ENCODE data around the gene MAPK14.

MAPK14 gene

DNA sequence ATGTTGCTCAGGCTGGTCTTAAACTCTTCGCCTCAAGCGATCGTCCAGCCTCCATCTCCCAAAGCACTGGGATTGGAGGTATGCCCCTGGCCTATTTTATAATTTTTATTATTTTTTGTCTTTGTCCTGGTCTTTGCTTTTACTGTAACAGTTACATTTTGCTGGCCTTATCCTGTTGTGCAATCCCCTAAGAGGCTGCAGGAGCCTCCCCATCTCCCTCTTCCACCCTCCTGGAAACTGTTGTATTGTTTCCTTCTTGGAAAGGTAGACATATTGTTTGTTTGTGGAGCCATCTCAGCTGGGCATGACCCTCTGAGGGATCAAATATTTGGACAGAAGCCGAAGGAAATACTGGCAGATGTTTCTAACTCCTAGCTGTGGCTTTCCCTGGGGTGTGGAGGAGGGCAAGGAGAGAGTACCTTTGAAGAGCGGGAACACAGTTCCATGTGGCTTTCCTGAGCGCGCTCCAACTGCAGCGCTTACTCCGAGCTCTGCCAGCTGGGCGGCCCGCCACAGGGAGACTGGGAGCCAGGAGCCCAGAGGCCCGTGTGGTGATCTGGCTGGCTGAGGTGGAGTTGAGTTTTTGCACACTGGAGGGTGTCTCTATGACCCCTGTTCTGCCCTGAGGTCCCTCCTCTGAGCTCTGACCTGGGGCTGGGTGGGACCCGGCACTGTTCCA, 107.6 kb downstream of the MAPK14 start:
- no peak for DNase-seq (ENCODE audit: low read depth, low spot score)

- no peak for DNase-seq (ENCODE audit: low read depth, low spot score)
Measured at GRCh38 chr6:36136034-36136433, 108.4 kb downstream of the MAPK14 start.

DNA sequence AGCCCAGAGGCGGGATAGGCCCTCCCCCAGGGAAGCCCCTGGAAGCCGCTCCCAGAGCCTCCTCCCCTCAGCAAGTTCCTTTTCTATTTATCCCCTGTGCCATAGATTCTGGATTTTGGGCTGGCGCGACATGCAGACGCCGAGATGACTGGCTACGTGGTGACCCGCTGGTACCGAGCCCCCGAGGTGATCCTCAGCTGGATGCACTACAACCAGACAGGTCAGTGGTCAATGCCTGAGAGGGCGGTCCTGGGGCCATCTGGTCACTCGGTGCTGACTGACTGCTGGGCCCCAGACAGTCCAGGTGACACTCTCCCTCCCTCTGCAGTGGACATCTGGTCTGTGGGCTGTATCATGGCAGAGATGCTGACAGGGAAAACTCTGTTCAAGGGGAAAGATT, 108.9 kb downstream of the MAPK14 start:
- no peak for DNase-seq (ENCODE audit: low read depth, low spot score)

DNA sequence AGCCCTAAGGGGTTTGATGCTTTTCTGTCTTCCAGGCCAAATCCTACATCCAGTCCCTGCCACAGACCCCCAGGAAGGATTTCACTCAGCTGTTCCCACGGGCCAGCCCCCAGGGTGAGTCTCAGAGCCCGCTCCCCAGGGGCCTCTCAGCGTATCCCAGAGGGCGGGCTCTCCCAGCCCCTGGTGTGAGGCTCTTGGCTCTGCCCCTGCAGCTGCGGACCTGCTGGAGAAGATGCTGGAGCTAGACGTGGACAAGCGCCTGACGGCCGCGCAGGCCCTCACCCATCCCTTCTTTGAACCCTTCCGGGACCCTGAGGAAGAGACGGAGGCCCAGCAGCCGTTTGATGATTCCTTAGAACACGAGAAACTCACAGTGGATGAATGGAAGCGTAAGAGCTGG, 111.1 kb downstream of the MAPK14 start:
- DNase-seq (ENCODE audit: low read depth, low spot score) = no peak

- DNase-seq (ENCODE audit: low read depth, low spot score) = peak; percentile 66
Measured at GRCh38 chr6:36139431-36139830, 111.8 kb downstream of the MAPK14 start.

DNA sequence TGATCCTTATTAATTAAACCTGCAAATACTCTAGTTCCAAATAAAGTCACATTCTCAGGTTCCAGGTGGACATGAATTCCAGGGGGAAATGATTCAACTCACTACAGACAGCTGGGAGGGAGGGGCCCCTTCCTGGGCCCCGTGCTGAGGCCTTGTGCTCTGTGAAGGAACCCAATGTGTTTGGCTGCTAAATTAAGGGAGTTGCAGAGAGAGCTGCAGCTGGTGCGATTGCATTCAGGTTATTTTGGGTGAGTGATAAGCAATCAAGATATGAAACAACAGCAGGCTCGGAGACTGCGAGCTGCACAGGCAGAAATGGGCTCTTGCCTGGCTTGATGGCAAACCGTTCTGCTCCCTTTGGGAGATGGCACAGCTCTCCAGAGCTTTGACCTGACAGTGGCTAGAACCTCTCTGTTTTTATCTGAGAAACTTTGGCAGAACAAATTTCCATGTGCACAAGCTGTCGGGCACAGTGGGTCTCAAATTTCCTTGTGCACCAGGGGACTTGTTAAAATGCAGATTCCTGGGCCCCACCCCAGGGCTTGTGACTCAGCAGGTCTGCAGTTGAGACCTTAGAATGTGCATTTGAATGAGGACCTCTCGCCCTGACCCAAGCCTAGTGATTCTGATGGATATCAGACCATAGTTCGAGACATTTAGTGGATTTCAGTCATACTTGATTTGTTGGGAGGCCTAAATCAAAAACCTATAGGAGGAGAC, 112.5 kb downstream of the MAPK14 start:
- no peak for DNase-seq (ENCODE audit: low read depth, low spot score)

- DNase-seq (ENCODE audit: low read depth, low spot score) = no peak
Measured at GRCh38 chr6:36141091-36141490, 113.5 kb downstream of the MAPK14 start.

DNA sequence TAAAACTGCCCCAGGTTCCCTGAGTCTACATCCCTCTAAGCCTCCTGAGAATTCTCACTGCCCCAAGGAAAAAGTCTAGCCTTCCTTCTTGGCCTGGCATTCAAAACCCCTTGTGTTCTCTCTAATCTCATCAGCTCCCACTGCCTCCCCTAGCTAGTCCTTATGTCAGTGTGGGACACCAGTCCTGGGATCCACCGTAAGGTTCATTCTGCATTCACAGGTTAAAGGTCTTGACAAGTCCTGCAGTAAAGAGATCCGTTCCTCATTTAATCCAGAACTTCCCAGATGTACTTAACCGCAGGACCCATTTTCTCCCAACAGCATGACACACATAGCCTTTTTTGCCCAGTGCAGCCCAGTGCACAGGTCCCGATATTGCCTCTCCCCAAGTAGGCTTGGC, 114.4 kb downstream of the MAPK14 start:
- no peak for DNase-seq (ENCODE audit: low read depth, low spot score)

GRCh38 chr6:36142971-36143838, 115.6 kb downstream of the MAPK14 start:
- no peak for DNase-seq (ENCODE audit: low read depth, low spot score)

- no peak for DNase-seq (ENCODE audit: low read depth, low spot score)
Measured at GRCh38 chr6:36145495-36145894, 117.9 kb downstream of the MAPK14 start.

GRCh38 chr6:36147294-36147693, 119.7 kb downstream of the MAPK14 start:
- no peak for DNase-seq (ENCODE audit: low read depth, low spot score)

- DNase-seq (ENCODE audit: low read depth, low spot score) = no peak
Measured at GRCh38 chr6:36149476-36149875, 121.9 kb downstream of the MAPK14 start.

DNA sequence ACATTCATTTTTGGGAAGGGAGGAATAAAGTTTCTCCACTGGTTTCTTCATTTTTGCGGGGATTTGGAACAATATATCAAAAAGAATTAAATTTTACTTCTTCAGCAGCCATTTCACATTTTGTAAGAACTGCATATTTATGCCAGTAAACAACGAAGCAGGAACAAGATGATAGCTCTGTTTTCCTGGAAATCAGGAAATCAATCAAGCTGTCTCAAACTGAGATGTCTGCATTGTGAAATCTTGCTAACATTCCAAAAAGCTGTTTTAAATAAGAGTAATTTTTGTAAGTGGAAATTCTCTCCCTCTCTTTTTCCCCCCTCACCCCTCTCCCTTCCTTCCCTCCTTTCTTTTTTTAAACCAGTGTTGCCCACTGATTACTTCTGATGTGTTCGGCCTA, 122.7 kb downstream of the MAPK14 start:
- no peak for DNase-seq (ENCODE audit: low read depth, low spot score)

GRCh38 chr6:36154286-36154685, 126.7 kb downstream of the MAPK14 start:
- DNase-seq (ENCODE audit: low read depth, low spot score) = peak; percentile 77

GRCh38 chr6:36155662-36156061, 128.1 kb downstream of the MAPK14 start:
- no peak for DNase-seq (ENCODE audit: low read depth, low spot score)

DNA sequence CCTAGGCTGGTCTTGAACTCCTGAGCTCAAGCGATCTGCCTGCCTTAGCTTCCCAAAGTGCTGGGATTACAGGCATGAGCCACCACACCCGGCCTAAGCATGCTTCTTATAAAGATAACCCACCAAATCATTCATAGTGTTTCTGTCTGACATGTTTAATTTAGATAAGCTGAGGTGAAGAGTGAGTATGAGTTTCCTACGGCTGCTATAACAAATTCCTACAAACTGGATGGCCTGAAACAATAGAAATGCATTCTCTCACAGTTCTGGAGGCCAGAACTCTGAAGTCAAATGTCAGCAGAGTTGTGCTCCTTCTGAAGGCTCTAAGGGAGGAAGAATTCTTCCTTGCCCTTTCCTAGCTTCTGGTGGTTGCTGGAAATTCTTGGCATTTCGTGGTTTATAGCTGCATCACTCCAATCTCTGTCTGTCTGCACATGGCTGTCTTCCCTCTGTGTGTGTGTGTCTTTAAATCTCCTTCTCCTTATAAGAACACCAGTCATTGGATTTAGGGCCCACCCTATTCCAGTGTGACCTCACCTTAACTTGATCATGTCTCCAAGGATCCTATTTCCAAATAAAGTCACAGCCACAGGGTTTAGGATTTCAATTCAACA, 132.6 kb downstream of the MAPK14 start:
- DNase-seq (ENCODE audit: low read depth, low spot score) = no peak

Measured in ELF-1 (cell line).